K562 treated with DMSO at 1 percent for 12 hours (cell line): Measurements from ENCODE around the gene SULT1A1. TPM values are rescaled to one million over a fixed set of nuclear protein-coding genes. Genes with fewer than 3 reads are reported as not detected.

ENCODE experiments used
- total RNA-seq: library from RNA; unstranded; fragments of 300-600 nt; gene quantifications from 2 replicates; pipeline ENCODE4 v1.2.3, GENCODE V29; 2022; ENCODE audit not compliant: insufficient read depth

SULT1A1 gene
- 58.9 and 62.1 TPM in 2 replicates for total RNA-seq

GRCh38 chr16:28609631-28610594 lies at the start of gene SULT1A1:
TSS of gene SULT1A1 (minus strand) at chr16:28610044. CDS start at chr16:28608855, 1,189 bp downstream.

GRCh38 chr16:28637765-28638164 lies 27.9 kb upstream of the SULT1A1 start, which contains the start of gene NPIPB8:
TSS of gene NPIPB8 (plus strand) at chr16:28638065. CDS start at chr16:28638361, 296 bp downstream.

GRCh38 chr16:28596840-28597691 lies 12.8 kb downstream of the SULT1A1 start, which contains the start of gene SULT1A2:
TSS of gene SULT1A2 (minus strand) at chr16:28597050. CDS start at chr16:28595930, 1,120 bp downstream.

Other genes with a start within 250 kb of the SULT1A1 start
- 0.64 TPM in 1 of 2 replicates, not detected in the other for gene NPIPB6, start 246.5 kb downstream of the SULT1A1 start, total RNA-seq
- gene EIF3CL, start 206.2 kb downstream of the SULT1A1 start, total RNA-seq, result 111 and 117 TPM in 2 replicates
- not detected in 2 replicates for gene NPIPB7, start 137.7 kb downstream of the SULT1A1 start, total RNA-seq
- 29.1 and 53.8 TPM in 2 replicates for gene CLN3, start 118.0 kb downstream of the SULT1A1 start, total RNA-seq
- gene APOBR, start 115.4 kb downstream of the SULT1A1 start, total RNA-seq, result 4.7 and 4.9 TPM in 2 replicates
- not detected in 2 replicates for gene IL27, start 103.2 kb downstream of the SULT1A1 start, total RNA-seq
- gene NUPR1, start 71.1 kb downstream of the SULT1A1 start, total RNA-seq, result 107 and 122 TPM in 2 replicates
- gene SGF29, start 56.1 kb downstream of the SULT1A1 start, total RNA-seq, result 31.5 and 32.6 TPM in 2 replicates
- 5.1 and 7.9 TPM in 2 replicates for gene SULT1A2, start 13.0 kb downstream of the SULT1A1 start, total RNA-seq
- gene NPIPB8, start 28.0 kb upstream of the SULT1A1 start, total RNA-seq, result not detected in 2 replicates
- 301 and 323 TPM in 2 replicates for gene EIF3C, start 101.4 kb upstream of the SULT1A1 start, total RNA-seq
- not detected in 2 replicates for gene NPIPB9, start 141.7 kb upstream of the SULT1A1 start, total RNA-seq
- 123 and 257 TPM in 2 replicates for gene ATXN2L, start 213.0 kb upstream of the SULT1A1 start, total RNA-seq
- 221 and 251 TPM in 2 replicates for gene TUFM, start 236.3 kb upstream of the SULT1A1 start, total RNA-seq